Testis (tissue), 2 donors: ENCODE data around the gene AGAP1.

ENCODE experiments used
- POLR2A ChIP-seq: fragments of 450-650 bp; IDR thresholded peaks from one replicate; pipeline ENCODE4 v1.6.1; 2017; ENCODE audit warnings: antibody characterized with exemption, mild to moderate bottlenecking, moderate library complexity
- TF ChIP-seq, protein P1 (sequence below), 3 experiments: fragments of 450-650 bp in 2 of 3; fragments of 200-600 bp in 1 of 3; sonication (generic) in 1 of 3; IDR thresholded peaks; one replicate each; pipeline ENCODE4 v1.5.1; 2016 to 2019; ENCODE audit warnings: antibody characterized with exemption in 3 of 3, mild to moderate bottlenecking in 2 of 3, moderate library complexity in 1 of 3

DNA sequence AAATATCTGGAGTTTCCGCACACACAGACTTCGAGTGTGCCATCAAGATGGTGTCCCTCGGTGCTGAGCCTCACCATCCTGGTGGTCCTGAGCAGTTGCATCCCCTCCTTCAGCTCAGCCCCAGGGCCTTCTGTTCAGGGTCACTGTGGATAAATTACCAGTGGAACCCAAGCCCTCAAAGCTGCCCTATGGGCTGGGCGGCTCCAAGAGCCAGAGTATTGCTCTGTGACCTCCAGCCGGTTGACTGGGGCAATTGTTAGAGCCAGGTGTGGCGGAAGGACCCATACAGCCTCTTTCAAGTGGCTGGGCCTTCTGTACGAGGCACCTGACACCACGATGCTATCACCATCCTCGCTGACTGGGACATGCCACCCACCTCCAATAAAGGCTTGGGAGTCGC, 458.9 kb downstream of the AGAP1 start:
- TF ChIP-seq, protein P1, sequence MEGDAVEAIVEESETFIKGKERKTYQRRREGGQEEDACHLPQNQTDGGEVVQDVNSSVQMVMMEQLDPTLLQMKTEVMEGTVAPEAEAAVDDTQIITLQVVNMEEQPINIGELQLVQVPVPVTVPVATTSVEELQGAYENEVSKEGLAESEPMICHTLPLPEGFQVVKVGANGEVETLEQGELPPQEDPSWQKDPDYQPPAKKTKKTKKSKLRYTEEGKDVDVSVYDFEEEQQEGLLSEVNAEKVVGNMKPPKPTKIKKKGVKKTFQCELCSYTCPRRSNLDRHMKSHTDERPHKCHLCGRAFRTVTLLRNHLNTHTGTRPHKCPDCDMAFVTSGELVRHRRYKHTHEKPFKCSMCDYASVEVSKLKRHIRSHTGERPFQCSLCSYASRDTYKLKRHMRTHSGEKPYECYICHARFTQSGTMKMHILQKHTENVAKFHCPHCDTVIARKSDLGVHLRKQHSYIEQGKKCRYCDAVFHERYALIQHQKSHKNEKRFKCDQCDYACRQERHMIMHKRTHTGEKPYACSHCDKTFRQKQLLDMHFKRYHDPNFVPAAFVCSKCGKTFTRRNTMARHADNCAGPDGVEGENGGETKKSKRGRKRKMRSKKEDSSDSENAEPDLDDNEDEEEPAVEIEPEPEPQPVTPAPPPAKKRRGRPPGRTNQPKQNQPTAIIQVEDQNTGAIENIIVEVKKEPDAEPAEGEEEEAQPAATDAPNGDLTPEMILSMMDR (IDR thresholded peaks at IDR 0.05) = no peak
- TF ChIP-seq POLR2A = no peak
